SK-N-SH (cell line): ENCODE measurements around the gene GRK2.

Source experiments
- NRF1 ChIP-seq: IDR thresholded peaks from 2 replicates; pipeline ENCODE4 v1.6.1; 2012; ENCODE audit warnings: low read depth, mild to moderate bottlenecking, low read length
- RAD21 ChIP-seq: IDR thresholded peaks from 2 replicates; pipeline ENCODE4 v1.6.1; 2012; ENCODE audit warnings: mild to moderate bottlenecking, low read length
- YY1 ChIP-seq: IDR thresholded peaks from 2 replicates; pipeline ENCODE4 v1.4.0; 2012; ENCODE audit warnings: low read depth, mild to moderate bottlenecking
- TF ChIP-seq, protein P1 (sequence below): IDR thresholded peaks from 2 replicates; pipeline ENCODE4 v1.6.1; 2012; ENCODE audit warnings: mild to moderate bottlenecking, low read depth, low read length, moderate library complexity

GRCh38 chr11:67289651-67290479, 23.6 kb downstream of the GRK2 start:
- TF ChIP-seq RAD21 (no peak), YY1 (no peak), NRF1 (no peak)
- TF ChIP-seq, protein P1, sequence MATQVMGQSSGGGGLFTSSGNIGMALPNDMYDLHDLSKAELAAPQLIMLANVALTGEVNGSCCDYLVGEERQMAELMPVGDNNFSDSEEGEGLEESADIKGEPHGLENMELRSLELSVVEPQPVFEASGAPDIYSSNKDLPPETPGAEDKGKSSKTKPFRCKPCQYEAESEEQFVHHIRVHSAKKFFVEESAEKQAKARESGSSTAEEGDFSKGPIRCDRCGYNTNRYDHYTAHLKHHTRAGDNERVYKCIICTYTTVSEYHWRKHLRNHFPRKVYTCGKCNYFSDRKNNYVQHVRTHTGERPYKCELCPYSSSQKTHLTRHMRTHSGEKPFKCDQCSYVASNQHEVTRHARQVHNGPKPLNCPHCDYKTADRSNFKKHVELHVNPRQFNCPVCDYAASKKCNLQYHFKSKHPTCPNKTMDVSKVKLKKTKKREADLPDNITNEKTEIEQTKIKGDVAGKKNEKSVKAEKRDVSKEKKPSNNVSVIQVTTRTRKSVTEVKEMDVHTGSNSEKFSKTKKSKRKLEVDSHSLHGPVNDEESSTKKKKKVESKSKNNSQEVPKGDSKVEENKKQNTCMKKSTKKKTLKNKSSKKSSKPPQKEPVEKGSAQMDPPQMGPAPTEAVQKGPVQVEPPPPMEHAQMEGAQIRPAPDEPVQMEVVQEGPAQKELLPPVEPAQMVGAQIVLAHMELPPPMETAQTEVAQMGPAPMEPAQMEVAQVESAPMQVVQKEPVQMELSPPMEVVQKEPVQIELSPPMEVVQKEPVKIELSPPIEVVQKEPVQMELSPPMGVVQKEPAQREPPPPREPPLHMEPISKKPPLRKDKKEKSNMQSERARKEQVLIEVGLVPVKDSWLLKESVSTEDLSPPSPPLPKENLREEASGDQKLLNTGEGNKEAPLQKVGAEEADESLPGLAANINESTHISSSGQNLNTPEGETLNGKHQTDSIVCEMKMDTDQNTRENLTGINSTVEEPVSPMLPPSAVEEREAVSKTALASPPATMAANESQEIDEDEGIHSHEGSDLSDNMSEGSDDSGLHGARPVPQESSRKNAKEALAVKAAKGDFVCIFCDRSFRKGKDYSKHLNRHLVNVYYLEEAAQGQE = no peak
